Mononuclear cell (primary cell): ENCODE data around the gene COX5B. TPM values are rescaled to one million over a fixed set of nuclear protein-coding genes. Genes with fewer than 3 reads are reported as not detected.

Source experiments
- H3K27me3 ChIP-seq: 2 replicates; pipeline ENCODE4 v1.6.0; 2011; ENCODE audit warnings: low read length, control low read depth; ENCODE audit not compliant: insufficient read depth
- H3K4me1 ChIP-seq: 2 replicates; pipeline ENCODE4 v1.5.1; 2011; ENCODE audit warnings: mild to moderate bottlenecking, low read length, control low read depth; ENCODE audit not compliant: insufficient read depth
- H3K4me3 ChIP-seq: 2 replicates; pipeline ENCODE4 v1.5.1; 2011; ENCODE audit warnings: mild to moderate bottlenecking, low read length, moderate library complexity
- H3K9me3 ChIP-seq: 2 replicates; pipeline ENCODE4 v1.5.1; 2011; ENCODE audit warnings: low read depth, mild to moderate bottlenecking, control low read depth, low read length
- total RNA-seq: library from RNA; depleted of rRNA; stranded (reverse); fragments of >200 nt; gene quantifications from one replicate; pipeline ENCODE4 v1.2.3, GENCODE V29; 2012

COX5B gene
- total RNA-seq, 1 donor: 131 TPM

- peaks cover 20% of the 10 kb centered on the region for H3K4me1 ChIP-seq
- no peak overlapping the region for H3K4me3 ChIP-seq
- H3K9me3 ChIP-seq: no peaks in the 10 kb centered on the region
- H3K27me3 ChIP-seq: peaks cover 3% of the 10 kb centered on the region
Observed at GRCh38 chr2:97644023-97644717, 1.7 kb upstream of the COX5B start.

- peaks cover under 1% of the 10 kb centered on the region for H3K27me3 ChIP-seq
- H3K4me1 ChIP-seq: peaks cover 20% of the 10 kb centered on the region
- peak overlapping the region; percentile 98 for H3K4me3 ChIP-seq
- no peaks in the 10 kb centered on the region for H3K9me3 ChIP-seq
Observed at GRCh38 chr2:97645112-97645694, 659 bp upstream of the COX5B start.

GRCh38 chr2:97646977-97647376 lies 1.1 kb downstream of the COX5B start:
- Histone ChIP-seq H3K9me3 (no peaks in the 10 kb centered on the region), H3K27me3 (no peaks in the 10 kb centered on the region), H3K4me3 (peak overlapping the region; percentile 98), H3K4me1 (peaks cover 20% of the 10 kb centered on the region)

GRCh38 chr2:97651114-97651513 lies 5.3 kb downstream of the COX5B start:
- peaks cover 11% of the 10 kb centered on the region for H3K4me1 ChIP-seq
- no peak overlapping the region for H3K4me3 ChIP-seq
- no peaks in the 10 kb centered on the region for H3K9me3 ChIP-seq
- H3K27me3 ChIP-seq: no peaks in the 10 kb centered on the region

- Histone ChIP-seq H3K4me3 (no peak overlapping the region), H3K27me3 (no peaks in the 10 kb centered on the region), H3K9me3 (no peaks in the 10 kb centered on the region), H3K4me1 (no peaks in the 10 kb centered on the region)
Observed at GRCh38 chr2:97653473-97653872, 7.6 kb downstream of the COX5B start.

DNA sequence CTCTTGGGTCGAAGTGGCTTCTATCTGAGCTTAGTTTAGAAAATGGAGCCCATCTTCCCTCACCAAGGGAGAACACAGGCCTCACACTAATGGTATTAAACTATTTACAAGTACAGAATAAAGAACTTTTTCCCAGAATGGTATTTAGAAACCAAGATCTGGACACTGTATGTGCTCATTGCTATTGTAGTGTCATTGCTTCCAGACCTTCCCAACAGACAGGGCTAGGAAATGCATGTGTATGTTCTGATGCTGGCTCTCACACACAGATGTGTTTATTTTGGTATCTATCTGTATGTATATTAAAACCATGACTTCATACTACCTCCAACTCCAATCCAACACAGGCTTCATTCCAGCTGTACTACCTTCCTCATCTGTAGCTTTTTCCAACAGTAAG lies 8.0 kb downstream of the COX5B start:
- H3K27me3 ChIP-seq: no peaks in the 10 kb centered on the region
- H3K4me3 ChIP-seq: no peak overlapping the region
- no peaks in the 10 kb centered on the region for H3K9me3 ChIP-seq
- no peaks in the 10 kb centered on the region for H3K4me1 ChIP-seq

- no peaks in the 10 kb centered on the region for H3K27me3 ChIP-seq
- H3K4me1 ChIP-seq: no peaks in the 10 kb centered on the region
Observed at GRCh38 chr2:97654309-97654708, 8.4 kb downstream of the COX5B start.

GRCh38 chr2:97654791-97655190 lies 8.9 kb downstream of the COX5B start:
- no peaks in the 10 kb centered on the region for H3K9me3 ChIP-seq
- no peaks in the 10 kb centered on the region for H3K27me3 ChIP-seq
- no peak overlapping the region for H3K4me3 ChIP-seq
- no peaks in the 10 kb centered on the region for H3K4me1 ChIP-seq

More at GRCh38 chr2:97654309-97654708, 8.4 kb downstream of the COX5B start:
- no peak overlapping the region for H3K4me3 ChIP-seq
- H3K9me3 ChIP-seq: no peaks in the 10 kb centered on the region

- no peak overlapping the region for H3K4me3 ChIP-seq
- H3K9me3 ChIP-seq: no peaks in the 10 kb centered on the region
- H3K27me3 ChIP-seq: no peaks in the 10 kb centered on the region
- H3K4me1 ChIP-seq: peaks cover 8% of the 10 kb centered on the region
Observed at GRCh38 chr2:97656129-97656755, 10.4 kb downstream of the COX5B start.

DNA sequence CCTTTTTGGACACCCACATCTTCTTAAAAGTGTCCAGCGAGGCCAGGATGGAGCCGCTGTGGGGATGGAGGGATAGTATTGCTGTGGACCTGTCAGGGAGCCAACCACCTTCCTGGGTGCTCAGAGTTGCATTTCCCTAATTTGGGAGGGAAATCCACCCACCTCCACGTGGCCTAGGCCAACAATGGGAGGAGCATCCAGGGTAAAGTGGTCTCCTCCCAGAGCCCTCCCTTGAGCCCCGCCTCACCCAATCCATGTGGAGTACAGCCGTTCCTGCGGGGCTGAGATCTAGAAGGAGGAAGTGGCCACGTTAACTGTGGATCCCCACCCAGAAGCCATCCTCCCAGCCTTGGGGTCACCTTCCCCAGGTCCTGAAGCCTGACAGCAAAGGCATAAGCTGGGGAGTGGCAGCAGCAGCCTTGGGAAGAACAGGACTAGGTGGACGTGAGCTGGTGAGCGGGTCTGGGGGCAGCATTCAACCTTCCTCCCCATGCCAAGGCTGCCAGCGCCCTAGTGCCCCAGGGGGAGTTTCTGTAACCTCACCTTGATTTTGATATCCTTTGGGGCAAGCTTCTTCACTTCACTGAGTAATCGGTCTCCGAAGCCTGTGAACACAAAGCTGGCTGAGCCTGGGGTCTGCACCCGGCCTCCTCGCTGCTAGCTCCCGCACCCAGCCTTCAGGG lies 11.2 kb downstream of the COX5B start:
- H3K4me3 ChIP-seq: no peak overlapping the region
- peaks cover 16% of the 10 kb centered on the region for H3K4me1 ChIP-seq
- no peaks in the 10 kb centered on the region for H3K9me3 ChIP-seq
- no peaks in the 10 kb centered on the region for H3K27me3 ChIP-seq

DNA sequence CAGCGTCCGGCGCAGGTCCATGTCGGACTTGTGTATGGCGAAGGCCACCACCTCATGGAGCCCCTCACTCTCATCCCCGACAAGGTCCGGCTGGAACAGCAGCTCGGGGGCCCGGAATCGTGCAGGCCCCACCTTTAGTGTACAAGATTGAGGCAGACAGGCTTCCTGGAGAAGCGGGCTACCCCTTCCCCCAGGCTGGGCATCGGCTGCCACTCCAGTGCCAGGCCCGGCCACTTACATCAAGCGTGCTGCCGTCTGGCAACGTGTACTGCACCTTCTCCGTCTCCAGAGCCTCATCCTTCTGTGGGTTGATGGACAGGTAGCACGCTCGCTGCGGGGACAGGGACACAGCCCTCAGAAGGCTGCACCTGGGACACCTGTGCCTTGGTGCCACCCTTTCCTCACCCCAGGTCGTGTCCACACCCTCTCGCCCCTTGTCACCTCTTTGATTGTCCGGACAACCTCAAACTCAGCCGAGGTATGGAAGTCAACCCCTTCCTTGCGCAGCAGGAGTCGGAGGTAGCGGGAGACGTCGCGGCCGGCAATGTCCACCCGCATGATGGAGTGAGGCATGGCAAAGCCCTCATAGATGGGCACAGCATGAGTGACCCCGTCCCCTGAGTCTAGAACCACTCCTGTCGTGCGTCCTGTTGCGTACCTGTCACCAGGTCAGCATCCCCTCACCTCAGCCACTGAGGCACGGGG lies 12.3 kb downstream of the COX5B start:
- Histone ChIP-seq H3K4me1 (peaks cover 27% of the 10 kb centered on the region), H3K9me3 (no peaks in the 10 kb centered on the region), H3K27me3 (no peaks in the 10 kb centered on the region), H3K4me3 (no peak overlapping the region)

DNA sequence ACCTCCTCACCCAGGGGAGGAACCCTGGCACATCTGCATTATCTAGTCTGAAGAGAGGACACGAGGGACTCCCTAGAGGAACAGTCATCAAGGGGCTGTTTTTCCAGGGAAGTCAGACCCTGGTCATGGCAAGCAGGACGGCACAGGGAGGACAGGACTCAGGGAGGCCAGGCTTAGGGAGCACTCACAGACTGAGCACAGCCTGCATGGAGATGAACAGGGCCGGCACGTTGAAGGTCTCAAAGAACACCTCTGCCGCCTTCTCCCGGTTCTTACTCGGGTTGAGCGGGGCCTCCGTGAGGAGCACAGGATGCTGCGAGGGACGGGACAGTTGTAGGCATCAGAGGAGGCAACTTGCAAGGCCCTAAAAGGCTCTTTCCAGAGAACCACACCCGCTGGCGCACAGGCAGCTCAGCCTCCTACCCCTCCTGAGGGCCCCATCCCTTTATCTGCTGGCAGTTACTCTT lies 12.9 kb downstream of the COX5B start:
- H3K4me3 ChIP-seq: no peak overlapping the region
- H3K9me3 ChIP-seq: no peaks in the 10 kb centered on the region
- H3K27me3 ChIP-seq: no peaks in the 10 kb centered on the region
- peaks cover 27% of the 10 kb centered on the region for H3K4me1 ChIP-seq

- H3K27me3 ChIP-seq: no peaks in the 10 kb centered on the region
- peaks cover 27% of the 10 kb centered on the region for H3K4me1 ChIP-seq
- H3K9me3 ChIP-seq: no peaks in the 10 kb centered on the region
- H3K4me3 ChIP-seq: no peak overlapping the region
Observed at GRCh38 chr2:97659256-97660043, 13.6 kb downstream of the COX5B start.
